SU-DHL-6 (cell line): ENCODE measurements around the gene ATP6V1B1.

Source experiments
- CTCF ChIP-seq: fragments of 200-600 bp; sonication (generic); IDR thresholded peaks from one replicate; pipeline ENCODE4 v1.5.1; 2017; ENCODE audit warnings: antibody characterized with exemption, mild to moderate bottlenecking, low read length, moderate library complexity; ENCODE audit not compliant: insufficient read depth, poor library complexity, severe bottlenecking
- EZH2phosphoT487 ChIP-seq: fragments of 200-600 bp; sonication (generic), shearing (Covaris generic); conservative IDR thresholded peaks from 2 replicates; pipeline ENCODE4 v1.6.1; 2018; ENCODE audit warnings: mild to moderate bottlenecking, antibody characterized with exemption, low read length, moderate library complexity, mixed read lengths

GRCh38 chr2:70898363-70899240, 37.1 kb upstream of the ATP6V1B1 start:
- TF ChIP-seq CTCF = no peak
- TF ChIP-seq EZH2phosphoT487 = no peak
